C4-2B (cell line): ENCODE data around the gene JAK1.

Experiments
- H3K27ac ChIP-seq: fragments of 450-650 bp; 2 replicates; pipeline ENCODE4 v1.5.1; 2017
- ZFX ChIP-seq: fragments of 450-650 bp; IDR thresholded peaks from 2 replicates; pipeline ENCODE4 v1.6.1; 2017
- TF ChIP-seq, protein P1 (sequence below): fragments of 450-650 bp; conservative IDR thresholded peaks from 2 replicates; pipeline ENCODE4 v1.5.1; 2017; ENCODE audit warnings: mild to moderate bottlenecking

The JAK1 gene

DNA sequence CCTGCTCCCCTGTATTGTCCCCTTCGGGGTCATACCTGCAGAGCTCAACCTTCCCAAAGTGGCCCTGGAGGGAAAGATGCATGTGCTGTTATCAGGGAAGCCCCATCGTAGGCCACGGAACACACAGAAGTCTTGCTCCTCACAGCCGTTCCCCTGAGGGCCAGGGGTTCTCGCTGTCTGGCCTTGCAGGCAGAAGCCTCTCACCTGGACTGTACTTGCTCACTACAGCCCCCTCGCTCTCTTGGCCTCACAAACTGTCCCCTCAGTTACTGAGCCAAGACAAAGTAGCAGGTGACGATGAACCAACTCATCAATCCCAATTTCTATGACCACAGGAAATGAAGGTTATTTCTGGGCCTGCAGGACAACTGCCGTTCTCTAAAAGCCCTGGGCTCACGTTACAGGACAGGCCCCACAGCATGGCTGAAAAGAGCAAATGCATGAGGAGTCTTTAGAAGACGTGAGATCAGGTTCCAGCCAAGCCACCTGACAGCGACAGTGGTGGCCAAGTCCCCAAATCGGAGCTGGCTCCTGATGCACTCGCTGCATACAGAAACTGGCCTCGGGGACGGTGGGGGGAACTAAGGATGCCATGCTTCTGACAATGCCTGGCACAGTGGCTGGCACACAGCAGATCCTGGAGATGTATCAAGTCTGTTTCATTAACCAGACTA is 126.5 kb downstream of the JAK1 start:
- TF ChIP-seq, protein P1, sequence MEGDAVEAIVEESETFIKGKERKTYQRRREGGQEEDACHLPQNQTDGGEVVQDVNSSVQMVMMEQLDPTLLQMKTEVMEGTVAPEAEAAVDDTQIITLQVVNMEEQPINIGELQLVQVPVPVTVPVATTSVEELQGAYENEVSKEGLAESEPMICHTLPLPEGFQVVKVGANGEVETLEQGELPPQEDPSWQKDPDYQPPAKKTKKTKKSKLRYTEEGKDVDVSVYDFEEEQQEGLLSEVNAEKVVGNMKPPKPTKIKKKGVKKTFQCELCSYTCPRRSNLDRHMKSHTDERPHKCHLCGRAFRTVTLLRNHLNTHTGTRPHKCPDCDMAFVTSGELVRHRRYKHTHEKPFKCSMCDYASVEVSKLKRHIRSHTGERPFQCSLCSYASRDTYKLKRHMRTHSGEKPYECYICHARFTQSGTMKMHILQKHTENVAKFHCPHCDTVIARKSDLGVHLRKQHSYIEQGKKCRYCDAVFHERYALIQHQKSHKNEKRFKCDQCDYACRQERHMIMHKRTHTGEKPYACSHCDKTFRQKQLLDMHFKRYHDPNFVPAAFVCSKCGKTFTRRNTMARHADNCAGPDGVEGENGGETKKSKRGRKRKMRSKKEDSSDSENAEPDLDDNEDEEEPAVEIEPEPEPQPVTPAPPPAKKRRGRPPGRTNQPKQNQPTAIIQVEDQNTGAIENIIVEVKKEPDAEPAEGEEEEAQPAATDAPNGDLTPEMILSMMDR = no peak
- no peak for TF ChIP-seq ZFX
- H3K27ac ChIP-seq = no peak overlapping the region

DNA sequence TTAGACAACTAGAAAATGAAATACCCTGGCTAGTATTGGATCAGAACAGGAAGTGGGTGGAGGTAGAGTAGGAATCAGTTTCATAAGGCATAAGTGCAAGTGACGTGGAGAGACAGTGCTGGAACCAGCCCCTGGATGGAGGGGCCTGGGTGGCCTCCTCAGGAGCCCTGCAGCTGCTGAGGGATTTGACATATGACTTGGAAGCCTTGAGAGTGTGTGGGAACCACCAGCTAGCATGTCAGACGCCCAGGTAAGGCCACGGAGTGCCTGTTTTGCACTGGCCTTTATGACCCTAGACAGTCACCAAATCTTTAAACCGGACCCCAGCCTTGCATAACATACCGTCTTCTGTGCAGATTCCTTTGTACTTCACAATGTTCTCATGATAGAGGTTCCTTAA is 127.1 kb downstream of the JAK1 start:
- TF ChIP-seq, protein P1 = no peak
- TF ChIP-seq ZFX = no peak
- no peak overlapping the region for H3K27ac ChIP-seq

DNA sequence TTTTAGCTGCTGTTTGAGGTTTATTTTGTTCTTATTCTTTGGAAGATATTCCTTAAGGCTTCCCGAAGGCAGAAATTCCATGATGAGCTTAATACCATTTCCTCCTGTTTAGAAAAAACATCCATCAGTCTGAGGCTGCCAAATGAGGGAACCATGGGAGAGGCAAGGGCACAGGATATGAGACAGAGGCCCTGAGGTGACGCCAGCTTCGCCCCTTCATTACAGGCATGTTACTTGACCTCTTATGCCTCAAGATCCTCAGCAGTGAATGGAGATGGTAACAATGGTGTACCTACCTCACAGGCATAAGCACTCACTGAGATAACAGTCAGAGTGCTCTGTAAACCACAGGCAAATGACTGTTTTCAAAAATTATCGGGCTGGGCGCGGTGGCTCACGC is 127.9 kb downstream of the JAK1 start:
- TF ChIP-seq ZFX = no peak
- TF ChIP-seq, protein P1 = no peak
- no peak overlapping the region for H3K27ac ChIP-seq

DNA sequence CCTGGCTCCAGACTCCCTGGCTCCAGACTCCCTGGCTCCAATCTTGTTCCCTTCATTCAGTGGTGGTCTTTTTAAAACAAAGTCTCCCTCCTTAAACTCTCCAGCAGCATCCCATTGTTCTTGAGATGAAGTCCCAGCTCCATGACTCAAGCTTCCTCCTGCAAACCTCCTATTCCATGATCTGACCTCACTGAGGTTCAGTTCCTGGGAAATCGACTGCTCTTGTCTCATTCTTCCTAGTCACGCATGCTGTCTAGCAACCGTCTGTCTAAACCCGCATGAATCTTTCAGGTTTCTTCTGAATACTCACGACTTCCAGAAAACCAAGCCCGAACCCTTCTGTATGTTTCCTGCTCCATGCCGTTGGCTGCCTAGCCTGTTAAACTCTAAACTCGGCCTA is 129.5 kb downstream of the JAK1 start:
- no peak overlapping the region for H3K27ac ChIP-seq
- TF ChIP-seq, protein P1 = no peak
- no peak for TF ChIP-seq ZFX

DNA sequence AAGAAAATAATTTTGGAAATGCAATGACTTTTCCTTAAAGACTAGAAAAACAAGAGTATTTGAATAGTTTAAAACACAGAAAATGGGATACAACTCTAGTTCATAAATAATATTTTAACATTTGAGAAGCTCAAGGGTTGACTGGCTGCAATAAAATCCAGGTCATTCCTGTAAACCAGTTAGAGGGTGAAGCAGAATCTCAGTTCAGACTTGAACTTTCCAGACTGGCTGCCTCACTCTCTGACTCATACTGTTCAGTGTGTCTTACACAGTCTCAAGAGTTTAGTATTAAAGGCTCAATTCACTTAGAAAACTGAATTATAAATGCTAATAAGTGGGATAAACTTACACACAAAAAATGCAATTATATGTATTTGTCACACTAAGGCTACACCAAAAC is 131.6 kb downstream of the JAK1 start:
- H3K27ac ChIP-seq = no peak overlapping the region
- TF ChIP-seq, protein P1 = no peak
- no peak for TF ChIP-seq ZFX

DNA sequence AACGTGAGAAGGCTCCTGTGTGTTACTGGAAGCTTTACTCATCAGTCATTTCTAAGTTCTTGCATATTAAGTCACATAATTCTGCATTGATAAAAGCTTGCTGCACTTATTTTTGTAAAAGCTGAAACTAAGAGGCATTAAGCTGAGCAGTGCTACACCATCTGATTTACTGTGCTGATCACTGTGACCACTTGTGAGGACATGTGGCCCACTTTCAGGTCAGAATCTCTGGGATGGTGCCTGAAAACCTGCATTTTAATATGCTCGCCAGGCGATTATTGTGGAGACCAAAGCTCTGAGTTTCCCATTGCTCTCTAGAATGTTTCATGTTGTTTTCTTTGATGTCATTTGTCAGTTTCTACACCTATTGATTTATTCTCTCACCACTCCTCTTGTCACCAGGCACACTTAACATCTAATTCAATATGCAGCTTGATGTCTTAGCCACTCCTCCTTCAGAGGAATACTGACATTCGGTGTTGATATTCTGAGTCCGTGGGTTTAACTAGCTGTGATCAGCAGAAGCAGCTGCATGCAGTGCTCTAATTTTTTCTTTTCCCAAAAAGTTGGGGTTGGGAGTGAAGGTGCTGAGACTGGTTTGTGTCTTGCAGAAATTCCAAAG is 136.2 kb downstream of the JAK1 start:
- H3K27ac ChIP-seq = no peak overlapping the region

More for the DNA sequence above, 136.2 kb downstream of the JAK1 start:
- TF ChIP-seq ZFX = no peak
- TF ChIP-seq, protein P1 = no peak
